Measurements from ENCODE around the gene NT5DC4. TPM values are rescaled to one million over a fixed set of nuclear protein-coding genes. Genes with fewer than 3 reads are reported as not detected.
A peak's percentile ranks its signal among the peaks of the same experiment; 100 is the strongest.

The NT5DC4 gene
- total and polyA plus RNA-seq, 2 of the 8 experiments (the other 6 are each of a cell fraction or from before 2014, with no cell fraction given) = not detected

DNA sequence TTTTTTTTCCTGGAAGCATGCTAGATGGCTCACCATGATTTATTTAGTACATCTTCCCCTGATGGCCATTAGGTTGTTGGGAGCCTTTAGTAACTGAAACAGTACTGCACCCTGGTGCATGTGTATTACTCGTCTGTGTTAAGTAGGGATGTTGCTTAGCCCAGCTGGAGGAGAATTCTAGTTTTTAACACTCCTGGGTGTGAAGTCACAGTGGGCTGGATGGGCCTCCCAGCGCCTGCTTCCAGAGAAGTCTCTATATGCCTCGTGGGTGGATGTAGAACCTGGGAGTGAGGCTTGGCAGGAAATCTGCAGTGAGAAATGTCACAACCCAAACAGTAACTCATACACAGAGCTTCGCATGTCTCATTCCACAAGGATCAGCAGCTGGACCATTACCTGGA, 28.9 kb upstream of the NT5DC4 start:
- 82% methylated on average over 4 of the region's 4 CpGs; no CpG with 5 or more reads in 1 of the 2 experiments for WGBS, 2 experiments (ENCODE audit: extremely low coverage in 1 of 2, insufficient coverage in 1 of 2, insufficient read length in 1 of 2, insufficient replicate concordance in 2 of 2, low coverage in 1 of 2, low lambda C conversion rate in 2 of 2, missing lambda C conversion rate in 1 of 2)
- H2BK15ac ChIP-seq (ENCODE audit: low read length) = no peak overlapping the region
- no peak for FAIRE-seq
- H4K20me1 ChIP-seq (replicated peaks in 1 of 2; ENCODE audit: control insufficient read depth in 1 of 2, insufficient read depth in 2 of 2, low read length in 2 of 2) = no peaks in the 10 kb centered on the region
- H2BK20ac ChIP-seq (ENCODE audit: low read length) = peak overlapping the region; percentile 21; the same call in 1 of the 2 replicates
- H2BK5ac ChIP-seq (ENCODE audit: low read depth, low read length) = no peak overlapping the region
- H3K9me3 ChIP-seq (ENCODE audit: insufficient read depth in 2 of 2, low read depth in 1 of 2, low read length in 1 of 2) = no peaks in the 10 kb centered on the region
- H3K4ac ChIP-seq (replicated peaks; ENCODE audit: insufficient read length, low read depth, low read length) = no peak overlapping the region
- no peak overlapping the region; the same call in 1 of the 2 replicates for H4K8ac ChIP-seq (ENCODE audit: extremely low read depth, insufficient read depth, low read length)
- H3K14ac ChIP-seq (ENCODE audit: insufficient read length) = no peak overlapping the region
- no peak overlapping the region for H3K56ac ChIP-seq (replicated peaks; ENCODE audit: insufficient read length, low read depth, low read length)
- no peak overlapping the region for H3K18ac ChIP-seq (ENCODE audit: extremely low read depth, low read length)
- H3K79me1 ChIP-seq (ENCODE audit: low read depth, low read length) = no peaks in the 10 kb centered on the region
- H3K23ac ChIP-seq (ENCODE audit: insufficient read length) = no peak overlapping the region
- H3K27ac ChIP-seq (ENCODE audit: low read depth, low read length) = no peak overlapping the region
- H2AK5ac ChIP-seq (ENCODE audit: low read depth, low read length) = no peak overlapping the region
- DNase-seq (ENCODE audit: low read depth in 1 of 2, low spot score in 2 of 2) = no peak
- H4K5ac ChIP-seq (ENCODE audit: insufficient read length, low read depth, low read length) = no peak overlapping the region
- H3K4me1 ChIP-seq (replicated peaks in 1 of 4; ENCODE audit: control insufficient read depth in 3 of 4, insufficient read depth in 4 of 4, low read length in 3 of 4) = peaks cover 0 to 6% (median 3%) of the 10 kb centered on the region in 4 experiments; a peak in 4 of 7 replicates
- no peak overlapping the region for H4K91ac ChIP-seq (replicated peaks; ENCODE audit: insufficient read length, low read length)
- no peaks in the 10 kb centered on the region for H3K23me2 ChIP-seq (ENCODE audit: low read depth, low read length)
- H2BK12ac ChIP-seq (ENCODE audit: low read depth, low read length) = 0 out of 2 replicates have a peak overlapping the region, but pooled peaks have one; percentile 60
- no peak overlapping the region for H3K4me2 ChIP-seq (ENCODE audit: insufficient read depth in 1 of 2, low read depth in 2 of 2, low read length in 2 of 2)
- POLR2A ChIA-PET (ENCODE audit: partially characterized antibody) = interaction anchor here (1.0 to 1.3 kb wide), 2 partner anchors 26 to 45 kb away, joined by 3 to 4 read pairs; no protein-coding TSS in a partner anchor
- no peaks in the 10 kb centered on the region for H3K36me3 ChIP-seq (ENCODE audit: control insufficient read depth in 2 of 4, insufficient read depth in 4 of 4, low read length in 3 of 4)
- H2BK120ac ChIP-seq (replicated peaks; ENCODE audit: low read depth, low read length) = no peak overlapping the region
- H3K27me3 ChIP-seq (replicated peaks in 1 of 4; ENCODE audit: control insufficient read depth in 3 of 4, extremely low read depth in 1 of 4, insufficient read depth in 3 of 4, low read length in 3 of 4) = no peaks in the 10 kb centered on the region
- H3K79me2 ChIP-seq (ENCODE audit: control insufficient read depth in 1 of 2, insufficient read depth in 2 of 2, low read length in 2 of 2) = no peaks in the 10 kb centered on the region
- TF ChIP-seq BCL11A (IDR thresholded peaks at IDR 0.05; ENCODE audit: low read depth in 2 of 2, low read length in 2 of 2) = no peak
- TF ChIP-seq SIRT6 (IDR thresholded peaks at IDR 0.05; ENCODE audit: low read length) = no peak
- no peak for TF ChIP-seq RBBP5 (IDR thresholded peaks at IDR 0.05; ENCODE audit: borderline replicate concordance, low read depth, low read length)
- no peak for TF ChIP-seq CHD1 (IDR thresholded peaks at IDR 0.05; ENCODE audit: low read depth, low read length)
- no peak for TF ChIP-seq CEBPB (IDR thresholded peaks at IDR 0.05; ENCODE audit: low read depth, low read length)
- TF ChIP-seq BACH1 (IDR thresholded peaks at IDR 0.05; ENCODE audit: low read length) = no peak
- no peak for TF ChIP-seq JUN (IDR thresholded peaks at IDR 0.05; ENCODE audit: low read depth, low read length)
- TF ChIP-seq RFX5 (IDR thresholded peaks at IDR 0.05; ENCODE audit: borderline replicate concordance, low read depth, low read length) = no peak
- no peak for TF ChIP-seq EGR1 (IDR thresholded peaks at IDR 0.05; ENCODE audit: borderline replicate concordance, low read depth, low read length)
- TF ChIP-seq SP1 (IDR thresholded peaks at IDR 0.05; ENCODE audit: low read depth, low read length) = no peak
- CTCF ChIA-PET (ENCODE audit: partially characterized antibody) = interaction anchor here (1.0 to 4.9 kb wide), 11 partner anchors 10 to 193 kb away, joined by 3 to 37 read pairs (median 5); no protein-coding TSS in a partner anchor
- no peak overlapping the region for H3K9ac ChIP-seq (replicated peaks in 1 of 4; ENCODE audit: extremely low read depth in 1 of 4, low read depth in 3 of 4, low read length in 3 of 4)
- 0 out of 2 replicates have a peak overlapping the region, but pooled peaks have one; percentile 18 for H2AFZ ChIP-seq (ENCODE audit: low read length)
- no peak overlapping the region for H3K4me3 ChIP-seq (ENCODE audit: extremely low read depth in 1 of 4, insufficient read depth in 2 of 4, low read depth in 3 of 4, low read length in 4 of 4)

Measured in H1 (cell line).